ENCODE results near the gene STK40. TPM values are rescaled to one million over a fixed set of nuclear protein-coding genes. Genes with fewer than 3 reads are reported as not detected.

Gene STK40
- total RNA-seq, 1 experiment from 2014 or later: 26.2 TPM

DNA sequence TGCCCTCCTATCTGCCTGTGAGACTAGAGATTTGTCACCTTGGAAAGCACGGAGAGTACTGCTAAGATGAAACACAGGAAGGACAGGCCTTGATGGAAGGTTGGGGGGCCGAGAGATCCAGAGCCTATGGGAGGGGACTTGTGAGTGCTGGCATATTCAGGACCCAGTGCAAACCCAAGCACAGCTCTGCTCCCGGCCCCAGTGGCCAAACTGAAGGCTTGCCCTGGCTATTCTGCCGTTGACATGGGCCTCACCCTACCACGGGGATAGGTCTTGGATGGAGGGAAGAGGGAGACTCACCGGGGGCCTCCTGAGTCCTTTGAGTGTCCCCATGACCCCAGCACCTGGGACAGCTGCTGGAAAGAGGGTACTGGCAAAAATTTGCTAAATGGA, 57.6 kb downstream of the STK40 start:
- Histone ChIP-seq H3K9ac (ENCODE audit: extremely low read depth, insufficient read length, low read length) (no peak overlapping the region), H2BK15ac (ENCODE audit: low read depth, low read length) (no peak overlapping the region), H4K8ac (replicated peaks; ENCODE audit: insufficient read length, low read depth, low read length) (no peak overlapping the region), H4K91ac (ENCODE audit: insufficient read length, low read depth, low read length) (no peak overlapping the region), H4K20me1 (ENCODE audit: control insufficient read depth, insufficient read depth, insufficient read length) (peaks cover 5% of the 10 kb centered on the region), H3K14ac (ENCODE audit: insufficient read depth, low read length) (no peak overlapping the region), H2BK120ac (ENCODE audit: low read depth, low read length, poor library complexity, severe bottlenecking) (no peak overlapping the region), H3K56ac (ENCODE audit: insufficient read length, low read depth, low read length) (no peak overlapping the region), H2AFZ (ENCODE audit: low read length) (no peak overlapping the region), H4K5ac (ENCODE audit: insufficient read length, low read depth, low read length) (no peak overlapping the region), H3K23me2 (ENCODE audit: insufficient read length, low read depth, low read length, poor library complexity, severe bottlenecking) (peaks cover 12% of the 10 kb centered on the region), H3K79me2 (ENCODE audit: insufficient read depth, low read length) (no peaks in the 10 kb centered on the region), H2BK20ac (ENCODE audit: low read depth, low read length, poor library complexity, severe bottlenecking) (no peak overlapping the region), H3K4me2 (ENCODE audit: insufficient read depth, insufficient read length, low read length) (no peak overlapping the region), H2BK12ac (ENCODE audit: insufficient read length, low read depth, low read length) (no peak overlapping the region), H3K79me1 (ENCODE audit: insufficient read depth, low read depth, low read length, poor library complexity, severe bottlenecking) (no peaks in the 10 kb centered on the region), H3K18ac (ENCODE audit: insufficient read length, low read depth, low read length) (no peak overlapping the region), H3K23ac (ENCODE audit: insufficient read length, low read depth, low read length) (no peak overlapping the region), H3K4me1 (ENCODE audit: insufficient read depth, low read length) (no peaks in the 10 kb centered on the region), H2BK5ac (ENCODE audit: insufficient read length, low read length) (no peak overlapping the region), H3T11ph (ENCODE audit: low read length) (no peak overlapping the region), H2AK5ac (ENCODE audit: insufficient read length, low read length) (no peak overlapping the region), H3K4ac (ENCODE audit: low read depth, low read length) (no peak overlapping the region), H3K27me3 (ENCODE audit: insufficient read depth, low read length) (no peaks in the 10 kb centered on the region), H3K9me3 (ENCODE audit: control insufficient read depth, low read depth, low read length) (no peaks in the 10 kb centered on the region), H3K27ac (ENCODE audit: insufficient read length, low read depth, low read length) (no peak overlapping the region)
- TF ChIP-seq, protein P1, sequence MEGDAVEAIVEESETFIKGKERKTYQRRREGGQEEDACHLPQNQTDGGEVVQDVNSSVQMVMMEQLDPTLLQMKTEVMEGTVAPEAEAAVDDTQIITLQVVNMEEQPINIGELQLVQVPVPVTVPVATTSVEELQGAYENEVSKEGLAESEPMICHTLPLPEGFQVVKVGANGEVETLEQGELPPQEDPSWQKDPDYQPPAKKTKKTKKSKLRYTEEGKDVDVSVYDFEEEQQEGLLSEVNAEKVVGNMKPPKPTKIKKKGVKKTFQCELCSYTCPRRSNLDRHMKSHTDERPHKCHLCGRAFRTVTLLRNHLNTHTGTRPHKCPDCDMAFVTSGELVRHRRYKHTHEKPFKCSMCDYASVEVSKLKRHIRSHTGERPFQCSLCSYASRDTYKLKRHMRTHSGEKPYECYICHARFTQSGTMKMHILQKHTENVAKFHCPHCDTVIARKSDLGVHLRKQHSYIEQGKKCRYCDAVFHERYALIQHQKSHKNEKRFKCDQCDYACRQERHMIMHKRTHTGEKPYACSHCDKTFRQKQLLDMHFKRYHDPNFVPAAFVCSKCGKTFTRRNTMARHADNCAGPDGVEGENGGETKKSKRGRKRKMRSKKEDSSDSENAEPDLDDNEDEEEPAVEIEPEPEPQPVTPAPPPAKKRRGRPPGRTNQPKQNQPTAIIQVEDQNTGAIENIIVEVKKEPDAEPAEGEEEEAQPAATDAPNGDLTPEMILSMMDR (conservative IDR thresholded peaks at IDR 0.05): no peak
- Mint-ChIP-seq H3K36me3 (ENCODE audit: insufficient read depth in 1 of 3, low read depth in 3 of 3) (peaks cover 0 to 2% (median 0%) of the 10 kb centered on the region in 3 experiments; a peak in 1 of 7 replicates), H3K4me1 (peaks cover 16% of the 10 kb centered on the region in 2 experiments), H3K27me3 (ENCODE audit: low read depth) (peaks cover 43% of the 10 kb centered on the region), H3K9me3 (no peaks in the 10 kb centered on the region; a peak in 1 of 5 replicates), H3K27ac (no peak overlapping the region), H3K4me3 (no peak overlapping the region)
- WGBS (ENCODE audit: extremely low coverage, insufficient read length, low lambda C conversion rate): no CpG with 5 or more reads among the region's 6 CpGs
- no peak for DNase-seq

Measured in H9 (cell line).